Loucy (cell line): ENCODE measurements around the gene TXNL1.

Source experiments
- H2AFZ ChIP-seq: fragments of 200-600 bp; sonication (generic); 2 replicates; pipeline ENCODE4 v1.6.0; 2016; ENCODE audit warnings: antibody characterized with exemption, mild to moderate bottlenecking, low read length, moderate library complexity
- H3F3A ChIP-seq: fragments of 200-600 bp; 2 replicates; pipeline ENCODE4 v1.6.0; 2016; ENCODE audit warnings: antibody characterized with exemption, low read depth, mild to moderate bottlenecking
- H3K27me3 ChIP-seq: fragments of 200-600 bp; sonication (generic); 2 replicates; pipeline ENCODE4 v1.6.1; 2014; ENCODE audit warnings: low read length, mild to moderate bottlenecking; ENCODE audit not compliant: insufficient read depth, poor library complexity, severe bottlenecking
- H3K36me3 ChIP-seq: fragments of 200-600 bp; sonication (generic); 2 replicates; pipeline ENCODE4 v1.6.1; 2016; ENCODE audit warnings: low read length; ENCODE audit not compliant: insufficient read depth
- H3K4me1 ChIP-seq: fragments of 200-600 bp; sonication (generic); 2 replicates; pipeline ENCODE4 v1.5.1; 2014; ENCODE audit warnings: low read length, mild to moderate bottlenecking; ENCODE audit not compliant: insufficient read depth, poor library complexity, severe bottlenecking
- H3K4me2 ChIP-seq: fragments of 200-600 bp; sonication (generic); 2 replicates; pipeline ENCODE4 v1.6.0; 2014; ENCODE audit warnings: antibody characterized with exemption, low read length, low read depth, mild to moderate bottlenecking; ENCODE audit not compliant: poor library complexity, severe bottlenecking
- H3K4me3 ChIP-seq: fragments of 200-600 bp; sonication (generic); 2 replicates; pipeline ENCODE4 v1.5.1; 2014; ENCODE audit warnings: low read length, mild to moderate bottlenecking, mixed read lengths; ENCODE audit not compliant: poor library complexity, severe bottlenecking
- H3K79me2 ChIP-seq: fragments of 200-600 bp; sonication (generic); 2 replicates; pipeline ENCODE4 v1.6.1; 2014; ENCODE audit warnings: low read length; ENCODE audit not compliant: insufficient read depth
- H3K9ac ChIP-seq: fragments of 200-600 bp; sonication (generic); 2 replicates; pipeline ENCODE4 v1.6.0; 2014; ENCODE audit warnings: mild to moderate bottlenecking, low read depth, low read length, moderate library complexity; ENCODE audit not compliant: poor library complexity, severe bottlenecking
- H3K9me2 ChIP-seq: fragments of 200-600 bp; sonication (generic); replicated peaks from 2 replicates; pipeline ENCODE4 v1.6.1; 2016; ENCODE audit warnings: low read depth, low read length, mixed read lengths
- H3K9me3 ChIP-seq: fragments of 200-600 bp; sonication (generic); 2 replicates; pipeline ENCODE4 v1.6.1; 2014; ENCODE audit warnings: mild to moderate bottlenecking, antibody characterized with exemption, low read length, low read depth; ENCODE audit not compliant: insufficient read depth
- H4K20me1 ChIP-seq: fragments of 200-600 bp; sonication (generic); 2 replicates; pipeline ENCODE4 v1.6.0; 2014; ENCODE audit warnings: antibody characterized with exemption, low read length, mild to moderate bottlenecking; ENCODE audit not compliant: insufficient read depth, poor library complexity, severe bottlenecking
- CTCF ChIP-seq: fragments of 200-600 bp; sonication (generic); conservative IDR thresholded peaks from 2 replicates; pipeline ENCODE4 v1.5.1; 2014; ENCODE audit warnings: mild to moderate bottlenecking, antibody characterized with exemption, low read length
- EZH2phosphoT487 ChIP-seq: fragments of 200-600 bp; IDR thresholded peaks from 2 replicates; pipeline ENCODE4 v1.6.1; 2018; ENCODE audit warnings: antibody characterized with exemption, mild to moderate bottlenecking, moderate library complexity, borderline replicate concordance

Gene TXNL1

GRCh38 chr18:56676639-56677038, 38.2 kb upstream of the TXNL1 start:
- H4K20me1 ChIP-seq: no peaks in the 10 kb centered on the region
- H2AFZ ChIP-seq: no peak overlapping the region
- no peaks in the 10 kb centered on the region for H3K9me3 ChIP-seq
- no peaks in the 10 kb centered on the region for H3K27me3 ChIP-seq
- H3K79me2 ChIP-seq: peaks cover 1% of the 10 kb centered on the region; the same call in 1 of the 2 replicates
- no peaks in the 10 kb centered on the region for H3K4me1 ChIP-seq
- H3K4me3 ChIP-seq: no peak overlapping the region
- TF ChIP-seq CTCF (no peak), EZH2phosphoT487 (no peak)
- H3K9ac ChIP-seq: no peak overlapping the region
- no peaks in the 10 kb centered on the region for H3F3A ChIP-seq
- peaks cover 6% of the 10 kb centered on the region; the same call in 1 of the 2 replicates for H3K36me3 ChIP-seq
- H3K4me2 ChIP-seq: no peak overlapping the region
- no peaks in the 10 kb centered on the region for H3K9me2 ChIP-seq

- TF ChIP-seq EZH2phosphoT487: no peak
- TF ChIP-seq CTCF: no peak
- Histone ChIP-seq H3K9me2 (no peaks in the 10 kb centered on the region), H3K4me2 (no peak overlapping the region), H2AFZ (no peak overlapping the region), H3K79me2 (peaks cover 18% of the 10 kb centered on the region), H3F3A (no peaks in the 10 kb centered on the region), H3K9me3 (no peaks in the 10 kb centered on the region), H3K4me1 (no peaks in the 10 kb centered on the region), H3K36me3 (no peaks in the 10 kb centered on the region; the same call in 1 of the 2 replicates), H4K20me1 (no peaks in the 10 kb centered on the region), H3K27me3 (no peaks in the 10 kb centered on the region), H3K9ac (no peak overlapping the region), H3K4me3 (no peak overlapping the region)
Observed at GRCh38 chr18:56672981-56673380, 34.6 kb upstream of the TXNL1 start.

- H3K4me3 ChIP-seq: no peak overlapping the region
- H4K20me1 ChIP-seq: no peaks in the 10 kb centered on the region
- H3K9ac ChIP-seq: no peak overlapping the region
- H3K9me2 ChIP-seq: no peaks in the 10 kb centered on the region
- no peaks in the 10 kb centered on the region for H3K27me3 ChIP-seq
- H3K79me2 ChIP-seq: peaks cover 21% of the 10 kb centered on the region
- no peak for TF ChIP-seq CTCF
- no peak for TF ChIP-seq EZH2phosphoT487
- no peaks in the 10 kb centered on the region; the same call in 1 of the 2 replicates for H3K36me3 ChIP-seq
- H3K4me1 ChIP-seq: no peaks in the 10 kb centered on the region
- H3K4me2 ChIP-seq: no peak overlapping the region
- H2AFZ ChIP-seq: no peak overlapping the region
- no peaks in the 10 kb centered on the region for H3F3A ChIP-seq
- no peaks in the 10 kb centered on the region for H3K9me3 ChIP-seq
Observed at GRCh38 chr18:56672391-56672790, 34.0 kb upstream of the TXNL1 start.
